Astrocyte of the cerebellum (primary cell): Measurements from ENCODE around the gene PLXNC1.

Experiments used
- DNase-seq: peaks from one replicate; pipeline ENCODE4 v3.0.0-alpha.2; 2011; ENCODE audit warnings: low read depth
- H3K4me3 ChIP-seq: 2 replicates; pipeline ENCODE4 v1.5.1; 2011; ENCODE audit warnings: mild to moderate bottlenecking, low read depth, low read length, moderate library complexity
- CTCF ChIP-seq: IDR thresholded peaks from 2 replicates; pipeline ENCODE4 v1.5.1; 2012; ENCODE audit warnings: low read length, low read depth, moderate library complexity, mild to moderate bottlenecking; ENCODE audit errors: missing control alignments
- in situ Hi-C: cut with HindIII; loops from 2 replicates; pipeline ENCODE4 v1.10.0; 2017; ENCODE audit warnings: low sequenced_read_pairs

The PLXNC1 gene

GRCh38 chr12:94262228-94263010 lies 114.0 kb downstream of the PLXNC1 start:
- peak; percentile 72 for DNase-seq
- TF ChIP-seq CTCF = no peak
- in situ Hi-C loops = no loop called here
- peak overlapping the region; percentile 31 for H3K4me3 ChIP-seq

- no peak for TF ChIP-seq CTCF
- DNase-seq = no peak
- in situ Hi-C loops = no loop called here
- no peak overlapping the region for H3K4me3 ChIP-seq
These were observed 114.8 kb downstream of the PLXNC1 start for GRCh38 chr12:94263011-94263811.

- no peak for TF ChIP-seq CTCF
- in situ Hi-C loops = no loop called here
- no peak overlapping the region for H3K4me3 ChIP-seq
- no peak for DNase-seq
These were observed 115.7 kb downstream of the PLXNC1 start for GRCh38 chr12:94263905-94264561.

- no peak for TF ChIP-seq CTCF
- no peak overlapping the region for H3K4me3 ChIP-seq
- in situ Hi-C loops = no loop called here
- DNase-seq = no peak
These were observed 116.5 kb downstream of the PLXNC1 start for GRCh38 chr12:94264736-94265485.

GRCh38 chr12:94265539-94265938 lies 117.2 kb downstream of the PLXNC1 start:
- in situ Hi-C loops = no loop called here
- TF ChIP-seq CTCF = no peak
- H3K4me3 ChIP-seq = no peak overlapping the region
- no peak for DNase-seq
